Raji (cell line): ENCODE measurements around the gene ARHGAP15.

Experiments
- POLR2A ChIP-seq: IDR thresholded peaks from 2 replicates; pipeline ENCODE4 v1.6.1; 2011; ENCODE audit warnings: low read depth, low read length, control low read depth; ENCODE audit not compliant: insufficient read depth

ARHGAP15 gene

DNA sequence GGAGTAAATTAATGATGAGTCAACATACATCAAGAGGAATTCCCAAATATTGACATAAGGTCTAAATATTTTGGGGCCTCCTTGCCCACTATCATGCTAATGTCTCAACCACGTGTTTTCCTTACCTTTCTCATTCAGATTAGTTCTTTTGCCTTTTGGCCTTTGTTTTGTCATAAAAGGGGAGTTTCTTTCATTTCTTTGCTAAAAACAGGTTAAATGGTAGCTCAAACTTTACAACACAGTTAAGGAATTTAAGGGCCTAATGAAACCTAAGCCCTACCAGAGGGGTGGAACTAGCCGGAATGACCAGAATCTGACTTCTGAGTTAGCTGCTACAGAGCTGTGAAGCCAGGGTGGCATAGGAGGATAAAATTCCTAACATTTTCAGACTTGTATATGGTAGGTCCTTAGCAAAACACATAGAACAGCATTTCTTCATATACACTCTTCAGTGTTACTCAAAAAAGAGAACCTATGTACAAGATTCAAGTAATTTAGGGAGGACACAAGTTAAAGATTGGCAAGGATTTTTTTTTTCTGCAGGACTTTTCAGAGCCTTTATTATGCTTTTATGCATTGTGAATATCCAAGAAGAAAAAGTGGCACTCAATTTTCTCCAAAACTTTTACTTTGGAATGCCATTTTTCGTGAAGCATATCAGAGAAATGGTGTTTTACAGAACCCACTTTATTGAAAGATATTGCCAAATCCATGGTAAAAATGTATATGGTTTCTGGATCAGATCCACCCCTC is 633.1 kb downstream of the ARHGAP15 start:
- no peak for TF ChIP-seq POLR2A

DNA sequence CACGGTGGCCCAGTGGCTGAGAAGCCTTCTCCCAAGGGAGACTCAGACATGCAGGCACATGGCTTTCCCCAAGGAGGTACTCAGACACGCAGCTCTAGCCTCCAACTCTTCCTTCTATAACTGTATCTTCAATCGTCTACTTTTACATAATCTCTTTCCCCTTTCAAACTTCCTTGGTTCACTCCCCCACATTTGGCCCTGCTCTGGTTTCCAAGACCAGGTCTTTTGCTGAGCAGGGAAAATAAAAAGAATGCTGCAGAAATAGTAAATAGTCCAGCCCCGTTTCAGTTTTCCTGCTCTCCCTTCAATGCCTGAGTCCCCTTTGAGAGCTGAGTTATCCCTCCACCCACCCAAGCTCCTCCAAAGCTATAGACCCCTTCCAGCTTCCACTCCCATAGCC is 635.0 kb downstream of the ARHGAP15 start:
- TF ChIP-seq POLR2A: no peak

DNA sequence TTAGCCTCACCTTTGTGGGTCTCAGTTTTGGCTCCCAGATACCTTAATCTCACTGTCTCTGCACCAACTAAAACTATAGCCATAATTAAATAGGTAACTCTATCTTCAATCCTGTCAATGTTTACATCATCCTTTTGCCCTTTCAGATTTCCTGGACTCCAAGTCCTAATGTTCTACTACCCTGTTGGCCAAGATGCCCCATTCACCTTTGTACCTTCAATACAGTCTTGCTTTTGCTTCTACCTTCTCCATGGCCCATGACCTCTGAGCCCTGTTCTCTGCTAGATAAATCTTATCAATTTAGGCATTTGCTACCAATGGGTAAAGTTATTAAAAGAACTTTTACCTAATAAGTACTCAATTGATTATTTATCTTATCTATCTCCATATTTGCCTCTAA is 635.5 kb downstream of the ARHGAP15 start:
- TF ChIP-seq POLR2A: no peak

DNA sequence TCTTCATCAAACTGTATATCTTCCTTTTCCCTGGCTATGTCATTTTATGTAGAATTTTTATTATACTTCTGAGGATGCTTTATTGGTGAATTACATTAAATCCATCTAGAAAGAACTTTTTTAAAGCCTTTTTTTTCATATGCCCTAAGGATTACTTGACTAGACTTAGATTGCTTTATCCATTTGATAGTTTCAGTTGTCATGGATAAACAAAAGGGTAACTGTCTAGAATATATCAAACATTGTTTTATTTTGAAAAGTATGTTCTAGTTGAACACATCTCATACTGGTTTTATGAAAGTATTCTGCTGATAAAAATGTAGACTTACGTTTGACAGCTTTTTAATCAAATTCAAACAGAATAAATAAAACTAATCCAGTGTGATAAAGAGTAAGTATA is 639.8 kb downstream of the ARHGAP15 start:
- no peak for TF ChIP-seq POLR2A

DNA sequence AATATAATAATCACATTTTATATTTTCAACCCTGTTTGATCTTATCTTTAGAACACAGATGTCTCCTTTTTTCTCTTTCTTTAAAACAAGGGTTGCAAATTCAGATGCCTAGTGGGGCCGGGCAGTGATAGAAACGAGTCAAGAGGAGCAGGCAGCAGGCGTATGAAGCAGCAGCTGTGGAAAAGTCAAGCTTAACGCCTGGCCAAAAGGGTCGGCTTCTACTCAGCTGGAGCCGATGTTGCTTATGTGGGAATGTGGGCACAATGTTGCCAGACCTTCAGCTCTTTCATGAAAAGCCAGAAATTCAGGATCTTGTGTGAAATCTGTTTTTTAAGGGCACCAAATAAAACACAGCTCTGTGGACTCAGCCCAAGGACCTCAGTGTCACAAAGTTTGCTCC is 642.7 kb downstream of the ARHGAP15 start:
- TF ChIP-seq POLR2A: no peak

DNA sequence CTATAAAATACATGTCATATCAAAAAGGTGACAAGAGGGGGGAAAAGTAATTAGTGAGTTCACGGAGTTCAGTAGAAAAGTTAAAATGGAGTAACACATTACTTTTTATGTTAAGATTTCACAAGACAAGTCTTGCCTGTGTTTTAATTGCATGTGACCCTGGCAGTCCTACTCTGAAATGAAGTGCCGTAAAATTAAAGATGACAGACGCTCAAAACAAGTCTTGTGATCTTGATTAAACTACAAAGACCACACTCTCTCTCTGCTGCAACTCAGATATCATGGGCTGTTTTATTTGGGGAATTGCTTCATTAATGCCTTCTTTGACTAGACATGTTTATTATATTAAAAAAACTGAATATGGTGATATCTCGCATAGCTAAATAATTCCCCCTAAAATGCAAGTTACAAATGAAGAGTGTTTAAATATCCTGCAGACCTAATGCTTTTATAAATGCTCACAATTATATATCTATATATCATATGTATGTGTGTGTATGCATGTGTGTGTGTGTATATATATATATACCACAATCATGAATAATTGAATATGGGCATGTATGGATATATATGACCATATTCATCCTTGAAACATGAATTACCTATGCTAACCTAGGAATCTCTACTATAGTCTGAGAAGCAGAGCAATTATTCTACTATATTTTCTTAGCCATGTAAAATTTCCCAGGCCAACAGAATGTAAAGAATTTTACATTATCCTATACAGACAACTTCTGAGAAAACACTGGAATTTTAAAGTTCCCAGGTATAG is 647.5 kb downstream of the ARHGAP15 start:
- TF ChIP-seq POLR2A: no peak

DNA sequence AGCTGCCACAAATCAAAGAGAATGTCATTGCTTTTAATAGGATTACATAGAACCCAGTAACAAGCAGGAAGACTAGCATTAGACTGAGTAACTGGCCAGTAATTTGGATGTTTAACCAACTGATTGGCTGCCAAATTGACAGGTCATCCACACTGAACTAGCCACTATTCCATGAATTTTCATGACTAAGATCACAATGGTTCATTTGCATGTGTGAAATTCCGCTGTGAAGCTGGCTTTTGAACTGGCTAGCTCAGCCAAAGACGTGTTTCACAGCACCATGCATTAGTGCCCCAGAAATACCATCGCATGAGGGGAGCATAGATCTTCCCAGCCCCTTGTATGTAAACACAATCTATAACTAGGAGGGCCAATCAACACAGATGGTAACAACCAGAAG is 649.8 kb downstream of the ARHGAP15 start:
- TF ChIP-seq POLR2A: no peak

DNA sequence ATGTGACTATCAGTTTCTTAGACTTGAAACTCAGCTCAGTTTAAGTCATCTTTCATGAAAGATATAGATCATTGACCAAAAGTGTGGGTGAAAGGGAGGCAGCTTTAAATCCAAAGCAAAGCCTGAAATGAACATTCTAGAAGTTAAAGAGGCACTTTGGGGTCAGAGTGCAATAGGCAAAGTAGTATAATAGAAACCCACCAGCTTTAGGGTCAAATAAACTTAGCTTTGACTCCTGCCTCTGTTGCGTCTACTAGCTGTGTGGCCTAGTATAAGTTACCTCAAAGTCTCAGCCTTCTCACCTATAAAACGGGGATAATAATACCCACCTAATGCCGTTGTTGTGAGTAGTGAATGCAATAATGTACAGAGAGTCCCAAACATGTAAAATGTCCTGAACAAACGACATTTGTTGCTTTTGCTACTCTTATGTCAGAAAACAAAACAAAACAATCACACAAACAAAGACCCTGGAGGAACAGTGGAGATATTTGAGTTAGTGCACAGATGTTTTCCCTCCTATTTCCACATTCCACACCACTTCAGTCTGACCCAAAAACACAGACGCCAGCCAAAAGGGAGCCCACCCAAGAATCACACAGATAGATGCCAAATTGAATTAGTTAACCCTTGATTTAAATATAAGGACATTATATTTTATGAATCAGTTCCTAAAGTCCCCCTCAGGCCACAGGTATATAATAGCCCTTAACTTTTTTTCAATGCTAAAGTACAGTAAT is 657.0 kb downstream of the ARHGAP15 start:
- TF ChIP-seq POLR2A: no peak

DNA sequence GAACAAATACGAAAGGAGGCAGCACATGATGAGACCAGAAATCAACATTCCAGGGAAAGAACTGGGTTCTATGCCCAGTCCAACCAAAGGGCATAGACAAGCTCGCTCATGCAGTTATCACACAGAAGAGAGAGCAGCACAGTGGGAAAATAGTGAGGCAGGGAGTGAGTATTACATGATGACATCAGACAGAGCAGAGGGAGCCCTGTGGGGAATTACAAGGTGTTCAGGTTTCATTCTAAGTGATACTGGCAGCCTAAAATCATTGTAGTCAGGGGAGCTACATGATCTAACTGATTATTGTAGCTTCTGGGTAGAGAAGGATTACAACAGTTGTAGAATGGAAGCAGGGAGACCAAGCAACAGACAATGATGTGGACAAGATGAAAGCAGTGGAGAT is 658.5 kb downstream of the ARHGAP15 start:
- no peak for TF ChIP-seq POLR2A

DNA sequence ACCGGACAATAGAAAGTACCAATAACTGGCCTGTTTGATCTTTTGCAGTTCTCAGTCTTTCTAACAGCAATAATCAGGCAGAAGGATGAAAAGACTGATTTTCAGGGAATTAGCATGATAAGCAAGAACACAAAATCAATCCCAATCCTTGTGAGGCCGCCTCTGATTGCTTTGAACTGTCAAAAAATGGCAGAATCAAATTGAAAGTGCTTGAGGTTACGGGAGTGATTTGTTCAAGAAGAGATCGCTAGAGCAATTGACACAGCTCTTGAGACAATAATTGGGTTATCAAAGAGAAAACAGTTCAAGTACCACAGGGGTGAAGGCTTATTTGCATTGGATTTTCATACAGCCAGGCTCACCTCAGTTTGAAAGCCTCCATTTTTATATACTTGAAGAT is 663.4 kb downstream of the ARHGAP15 start:
- no peak for TF ChIP-seq POLR2A

DNA sequence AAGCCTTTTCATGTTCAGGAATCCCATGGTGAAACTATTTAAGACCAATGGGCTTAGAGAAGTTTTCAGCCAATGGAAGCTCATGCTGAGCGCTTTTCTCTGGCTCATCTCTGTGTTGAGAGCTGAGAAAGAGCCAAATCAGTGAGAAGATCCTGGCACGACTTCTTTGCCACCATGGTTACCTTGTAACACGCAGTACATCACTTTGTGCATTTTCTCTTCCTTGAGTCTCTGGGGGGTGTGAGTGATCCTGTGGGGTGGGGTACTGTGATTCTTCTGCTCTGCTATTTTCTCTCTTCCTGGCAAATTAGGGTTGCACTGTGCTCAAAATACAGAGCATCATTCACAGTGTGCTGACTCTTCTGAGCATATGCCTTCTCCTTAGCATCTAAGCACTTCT is 664.2 kb downstream of the ARHGAP15 start:
- TF ChIP-seq POLR2A: no peak

DNA sequence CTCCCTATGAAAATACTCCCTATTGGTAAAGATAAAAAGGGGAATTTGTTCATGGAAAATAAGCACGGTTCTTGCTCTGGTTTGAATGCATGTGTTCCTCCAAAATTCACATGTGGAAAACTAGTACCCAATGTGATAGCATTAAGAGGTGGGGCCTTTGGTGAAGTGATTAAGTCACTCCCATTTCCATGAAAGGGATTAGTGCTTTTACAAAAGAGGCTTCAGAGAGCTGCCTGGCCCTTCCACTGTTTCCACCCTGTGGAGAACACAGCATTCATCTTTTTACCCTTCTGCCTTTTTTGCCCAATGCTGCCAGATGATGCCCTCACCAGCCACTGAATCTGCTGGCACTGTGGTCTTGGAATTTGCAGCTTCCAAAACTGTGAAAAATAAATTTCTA is 666.8 kb downstream of the ARHGAP15 start:
- TF ChIP-seq POLR2A: no peak

DNA sequence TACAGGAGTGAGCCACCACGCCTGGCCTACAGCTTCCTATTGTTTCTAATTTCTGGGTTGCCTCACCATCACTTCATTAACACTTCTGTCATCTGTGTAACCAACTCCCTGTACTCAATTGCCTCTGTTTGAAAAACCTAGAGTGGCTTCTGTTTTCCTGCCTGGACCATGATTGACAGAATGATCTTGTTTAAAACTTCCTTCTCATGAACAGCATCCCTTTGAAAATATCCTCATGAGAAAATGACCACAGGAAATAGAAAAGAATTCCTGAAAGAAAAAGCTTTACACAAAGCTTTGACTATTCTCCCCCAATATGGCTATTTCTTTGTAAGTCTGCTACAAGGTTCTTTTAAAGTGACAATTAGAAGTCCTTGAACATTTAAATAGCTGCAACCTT is 672.3 kb downstream of the ARHGAP15 start:
- TF ChIP-seq POLR2A: no peak

DNA sequence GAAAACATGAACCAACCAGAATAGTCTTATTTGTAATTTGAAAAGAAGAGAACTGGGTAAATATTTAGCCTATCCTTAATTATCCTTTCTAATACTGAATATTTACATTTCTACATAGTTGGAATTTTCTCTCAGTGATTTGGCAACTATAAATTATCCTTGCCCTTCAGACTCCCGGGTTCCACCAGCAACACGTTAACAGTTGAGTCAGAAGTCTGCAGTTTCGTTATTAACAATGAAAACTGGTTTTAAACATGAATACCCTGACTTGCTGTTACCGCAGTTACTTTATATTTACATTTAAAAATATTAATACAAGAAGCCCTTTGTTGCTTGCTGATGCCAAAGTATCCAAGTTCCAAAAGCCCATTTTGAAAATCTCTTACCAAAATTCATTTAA is 673.0 kb downstream of the ARHGAP15 start:
- no peak for TF ChIP-seq POLR2A

DNA sequence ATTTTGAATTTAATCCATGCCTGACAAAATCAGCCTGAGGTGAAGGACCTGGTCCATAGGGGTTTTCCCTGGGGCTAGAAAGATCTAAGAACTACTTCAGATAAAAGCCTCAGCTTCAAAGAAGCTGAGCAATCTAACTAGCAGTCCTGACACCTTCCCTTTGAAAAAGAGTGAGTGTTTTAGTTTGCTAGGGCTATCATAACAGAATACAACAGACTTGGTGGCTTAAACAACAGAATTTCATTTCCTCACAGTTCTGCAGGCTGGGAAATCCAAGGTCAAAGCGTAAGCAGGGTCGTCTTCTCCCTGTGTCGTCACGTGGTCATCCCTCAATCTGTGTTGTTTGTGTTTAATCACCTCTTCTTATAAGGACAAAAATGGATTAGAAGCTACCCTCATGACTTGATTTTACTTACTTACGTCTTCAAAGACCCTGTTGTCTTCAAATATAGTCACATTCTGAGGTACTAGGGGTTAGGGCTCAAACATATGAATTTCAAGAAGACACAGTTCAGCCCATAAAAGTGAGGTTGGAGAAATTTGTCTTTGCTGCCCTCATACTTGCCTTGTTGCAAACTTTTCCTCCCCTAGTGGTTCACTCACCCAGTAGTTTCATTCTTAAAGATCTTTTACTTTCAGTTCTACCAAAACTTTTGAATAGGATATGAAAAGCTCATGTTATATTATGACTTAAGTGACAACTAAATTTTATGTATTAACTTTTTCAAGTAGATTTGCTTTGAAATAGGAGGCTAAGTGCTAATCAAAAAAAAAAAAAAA is 673.8 kb downstream of the ARHGAP15 start:
- TF ChIP-seq POLR2A: no peak
